Measurements from ENCODE around the gene CUL7.

The CUL7 gene

DNA sequence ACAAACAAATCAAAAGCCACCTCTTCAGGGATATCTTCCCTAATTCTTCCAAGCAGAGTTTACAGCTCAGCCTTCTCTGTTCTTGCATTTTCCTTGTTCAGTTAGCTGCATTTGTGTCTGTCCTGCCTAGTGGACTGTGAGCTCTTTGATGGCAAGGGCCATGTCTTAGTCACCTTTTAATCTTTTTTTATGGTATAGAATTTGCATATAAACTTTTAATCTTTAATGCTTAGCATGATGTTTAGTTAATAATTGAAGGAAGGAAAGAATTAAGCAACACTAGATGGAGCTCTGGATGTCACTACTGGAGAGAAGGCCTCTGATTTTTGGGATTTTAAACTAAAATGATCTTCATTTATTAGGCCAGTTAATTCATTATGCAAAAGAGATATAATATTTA lies 57.1 kb downstream of the CUL7 start:
- ATAC-seq (replicated peaks; ENCODE audit: extremely low read depth, poor library complexity, severe bottlenecking) (no peak), DNase-seq (ENCODE audit: low spot score in 2 of 2) (no peak)
- no peak overlapping the region for H3K4me3 Mint-ChIP-seq
- H3K27me3 Mint-ChIP-seq = no peaks in the 10 kb centered on the region
- peaks cover 9% of the 10 kb centered on the region for H3K4me1 Mint-ChIP-seq
- H3K27ac Mint-ChIP-seq (ENCODE audit: low read depth) = no peak overlapping the region
- H3K9me3 Mint-ChIP-seq = no peaks in the 10 kb centered on the region
- peaks cover 12% of the 10 kb centered on the region for H3K36me3 Mint-ChIP-seq (ENCODE audit: insufficient read depth)

DNA sequence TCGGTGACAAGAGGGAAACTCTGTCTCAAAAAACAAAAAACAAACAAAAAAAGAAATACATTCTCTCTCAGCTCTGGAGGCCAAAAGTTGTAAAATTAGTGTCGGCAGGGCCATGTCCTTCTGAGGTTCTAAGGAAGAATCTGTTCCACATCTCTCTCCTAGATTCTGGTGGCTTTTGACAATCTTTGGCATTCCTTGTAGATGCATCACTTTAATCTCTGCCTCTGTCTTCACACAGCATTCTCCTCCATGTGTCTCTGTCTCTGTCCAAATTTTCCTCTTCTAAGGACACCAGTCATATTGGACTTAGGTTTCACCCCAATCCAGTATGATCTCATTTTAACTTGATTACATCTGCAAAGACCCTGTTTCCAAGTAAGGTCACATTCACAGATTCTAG lies 60.2 kb downstream of the CUL7 start:
- H3K27me3 Mint-ChIP-seq = no peaks in the 10 kb centered on the region
- no peaks in the 10 kb centered on the region for H3K9me3 Mint-ChIP-seq
- H3K4me3 Mint-ChIP-seq = no peak overlapping the region
- DNase-seq (ENCODE audit: low spot score in 2 of 2) = no peak
- H3K36me3 Mint-ChIP-seq (ENCODE audit: insufficient read depth) = peaks cover 15% of the 10 kb centered on the region
- peaks cover 24% of the 10 kb centered on the region for H3K4me1 Mint-ChIP-seq
- H3K27ac Mint-ChIP-seq (ENCODE audit: low read depth) = no peak overlapping the region
- ATAC-seq (replicated peaks; ENCODE audit: extremely low read depth, poor library complexity, severe bottlenecking) = no peak

DNA sequence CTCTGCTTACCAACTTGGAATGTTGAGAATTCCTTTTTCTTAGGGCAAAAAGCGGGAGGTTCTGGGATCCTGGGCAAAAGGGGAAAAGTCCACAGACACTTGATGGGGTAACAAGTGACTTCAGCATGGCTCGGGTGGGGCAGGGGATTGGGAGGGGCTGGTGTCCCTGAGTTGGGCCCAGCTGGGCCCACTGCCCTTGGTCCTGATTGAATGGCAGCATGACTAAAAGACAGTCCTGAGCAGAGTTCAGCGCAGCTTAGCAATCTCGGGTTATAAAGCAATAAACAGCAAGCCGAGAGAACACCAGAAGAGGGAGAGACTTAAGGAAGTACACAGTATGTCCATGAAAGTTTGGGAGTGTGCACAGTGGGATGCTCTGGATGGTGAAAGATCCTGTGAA lies 63.7 kb downstream of the CUL7 start:
- no peak for DNase-seq (ENCODE audit: low spot score in 2 of 2)
- peaks cover 14% of the 10 kb centered on the region for H3K36me3 Mint-ChIP-seq (ENCODE audit: insufficient read depth)
- H3K4me1 Mint-ChIP-seq = peaks cover 55% of the 10 kb centered on the region
- no peaks in the 10 kb centered on the region for H3K9me3 Mint-ChIP-seq
- no peaks in the 10 kb centered on the region for H3K27me3 Mint-ChIP-seq
- peak overlapping the region; percentile 35 for H3K27ac Mint-ChIP-seq (ENCODE audit: low read depth)
- ATAC-seq (replicated peaks; ENCODE audit: extremely low read depth, poor library complexity, severe bottlenecking) = no peak
- H3K4me3 Mint-ChIP-seq = no peak overlapping the region

DNA sequence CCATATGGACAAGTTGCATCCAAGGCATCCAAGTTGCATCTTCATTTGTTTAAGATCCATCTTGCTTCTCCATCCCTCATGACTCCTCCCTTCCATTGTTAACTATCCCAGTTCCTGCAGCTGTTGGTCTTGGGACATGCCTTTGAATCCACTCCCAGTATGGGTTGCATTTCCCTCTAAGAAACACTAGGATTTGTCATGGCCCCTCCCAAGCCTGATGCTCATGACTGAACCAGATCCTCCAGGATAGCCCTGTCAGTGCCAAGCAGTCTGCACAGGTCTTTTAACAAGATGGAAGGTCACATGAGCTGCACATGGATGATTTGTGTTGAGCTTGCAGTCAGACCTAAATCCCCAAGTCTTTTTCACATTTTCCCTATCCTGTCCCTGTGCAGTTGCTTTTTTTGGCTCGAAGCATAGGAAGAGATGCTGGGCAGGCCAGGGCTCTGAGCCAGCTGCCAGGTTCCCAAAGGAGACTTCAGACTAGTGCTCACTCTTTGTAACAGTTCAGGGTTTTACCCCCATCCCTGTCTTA lies 65.1 kb downstream of the CUL7 start:
- Mint-ChIP-seq H3K27me3 (no peaks in the 10 kb centered on the region), H3K9me3 (no peaks in the 10 kb centered on the region), H3K4me1 (peaks cover 62% of the 10 kb centered on the region), H3K36me3 (ENCODE audit: insufficient read depth) (peaks cover 16% of the 10 kb centered on the region), H3K4me3 (no peak overlapping the region), H3K27ac (ENCODE audit: low read depth) (no peak overlapping the region)
- ATAC-seq (replicated peaks; ENCODE audit: extremely low read depth, poor library complexity, severe bottlenecking) (no peak), DNase-seq (ENCODE audit: low spot score in 2 of 2) (no peak)

Data from central memory CD8-positive, alpha-beta T cell (primary cell).